Endodermal cell (in vitro differentiated cells): ENCODE data around the gene LDLRAD4. TPM values are rescaled to one million over a fixed set of nuclear protein-coding genes. Genes with fewer than 3 reads are reported as not detected.

Experiments used
- DNase-seq: peaks from one replicate; pipeline ENCODE4 v3.0.0-alpha.2; 2017
- H3K27ac ChIP-seq: 2 replicates; pipeline ENCODE4 v1.5.1; 2013; ENCODE audit warnings: mild to moderate bottlenecking, low read depth, low read length, moderate library complexity
- H3K27me3 ChIP-seq: 2 replicates; pipeline ENCODE4 v1.6.1; 2013; ENCODE audit warnings: mild to moderate bottlenecking, low read length, moderate library complexity; ENCODE audit not compliant: insufficient read depth, control insufficient read depth, poor library complexity, severe bottlenecking
- H3K36me3 ChIP-seq: 2 replicates; pipeline ENCODE4 v1.7.0; 2013; ENCODE audit warnings: mild to moderate bottlenecking, low read length, moderate library complexity; ENCODE audit not compliant: control insufficient read depth, insufficient read depth
- H3K4me1 ChIP-seq: one replicate; pipeline ENCODE4 v1.7.0; 2013; ENCODE audit warnings: low read length; ENCODE audit not compliant: control insufficient read depth, insufficient read depth
- H3K4me3 ChIP-seq: 2 replicates; pipeline ENCODE4 v1.5.1; 2013; ENCODE audit warnings: mild to moderate bottlenecking, low read length, moderate library complexity
- H3K9ac ChIP-seq: 2 replicates; pipeline ENCODE4 v1.6.1; 2013; ENCODE audit warnings: mild to moderate bottlenecking, low read length, moderate library complexity; ENCODE audit not compliant: poor library complexity, severe bottlenecking; ENCODE audit errors: extremely low read depth
- H3K9me3 ChIP-seq: 2 replicates; pipeline ENCODE4 v1.6.1; 2013; ENCODE audit warnings: mild to moderate bottlenecking, low read length, moderate library complexity; ENCODE audit not compliant: control insufficient read depth
- H3K27ac Mint-ChIP-seq: 2 replicates; pipeline ENCODE4 v1.8.0; 2020; ENCODE audit warnings: mixed read lengths
- H3K27me3 Mint-ChIP-seq: 2 replicates; pipeline ENCODE4 v1.8.0; 2021; ENCODE audit warnings: mild to moderate bottlenecking, mixed read lengths; ENCODE audit not compliant: insufficient read depth
- H3K36me3 Mint-ChIP-seq: 2 replicates; pipeline ENCODE4 v1.8.0; 2020; ENCODE audit warnings: low read depth, mixed read lengths
- H3K4me1 Mint-ChIP-seq: 2 replicates; pipeline ENCODE4 v1.8.0; 2020; ENCODE audit warnings: mixed read lengths
- H3K4me3 Mint-ChIP-seq: 2 replicates; pipeline ENCODE4 v1.8.0; 2020; ENCODE audit warnings: mild to moderate bottlenecking, moderate library complexity, mixed read lengths
- H3K9me3 Mint-ChIP-seq: 2 replicates; pipeline ENCODE4 v1.8.0; 2020; ENCODE audit warnings: mild to moderate bottlenecking, mixed read lengths
- WGBS, 2 experiments: methylation state at CpG; one replicate each; pipeline versions ENCODE4 v1.1.5 to v1.1.7; 2013; ENCODE audit warnings: missing lambda C conversion rate in 2 of 2, mixed read lengths in 1 of 2; ENCODE audit not compliant: insufficient coverage in 1 of 2, insufficient read length in 1 of 2; 5-methylcytosine and 5-hydroxymethylcytosine counted together
- total RNA-seq, 2 donors: library from RNA; stranded (reverse); fragmentation: NEBNext Ultra II Directional in 1 of 2; extraction: Animal tissue kit (Norgen Biotek cat#: 25700) in 1 of 2; gene quantifications; 2 replicates in 1 of 2; 3 replicates in 1 of 2; pipeline ENCODE4 v1.2.1, GENCODE V29; 2021
- TF ChIP-seq, protein P1 (sequence below): fragments of 200-600 bp; sonication (generic); conservative IDR thresholded peaks from 2 replicates; pipeline ENCODE4 v1.5.0; 2021; ENCODE audit warnings: antibody characterized with exemption, mild to moderate bottlenecking

The LDLRAD4 gene
- total RNA-seq, 2 donors from 2014 or later, result 14.9 to 15.1 TPM

DNA sequence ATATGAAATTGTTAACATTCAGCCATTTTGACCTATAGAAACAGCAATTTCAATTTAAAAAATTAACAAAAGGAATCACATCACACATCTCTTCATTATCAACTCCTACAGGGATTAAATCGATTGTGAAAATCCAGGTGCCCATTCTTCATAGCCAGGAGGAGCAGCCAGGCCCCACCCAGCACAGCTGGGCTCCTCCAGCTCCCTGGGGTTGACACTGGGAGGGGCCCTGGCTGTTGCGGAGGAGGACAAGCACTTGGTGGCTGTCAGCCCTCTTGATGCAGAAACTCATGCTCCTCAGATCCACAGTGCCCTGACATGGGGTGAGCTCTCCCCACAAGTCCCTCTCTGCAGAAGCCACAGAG is 408.0 kb downstream of the LDLRAD4 start:
- no peaks in the 10 kb centered on the region for H3K36me3 ChIP-seq
- no peaks in the 10 kb centered on the region for H3K27me3 Mint-ChIP-seq
- no peak overlapping the region for H3K27ac ChIP-seq
- no peaks in the 10 kb centered on the region for H3K4me1 ChIP-seq
- H3K4me3 Mint-ChIP-seq, result no peak overlapping the region
- H3K27me3 ChIP-seq, result no peaks in the 10 kb centered on the region
- no peak overlapping the region for H3K4me3 ChIP-seq
- no peak overlapping the region for H3K27ac Mint-ChIP-seq
- H3K9me3 ChIP-seq, result no peaks in the 10 kb centered on the region
- 80 to 90% methylated on average over 2 of the region's 2 CpGs for WGBS, 2 experiments
- peaks cover 12% of the 10 kb centered on the region for H3K4me1 Mint-ChIP-seq
- H3K9ac ChIP-seq, result no peak overlapping the region
- no peak for DNase-seq
- TF ChIP-seq, protein P1, sequence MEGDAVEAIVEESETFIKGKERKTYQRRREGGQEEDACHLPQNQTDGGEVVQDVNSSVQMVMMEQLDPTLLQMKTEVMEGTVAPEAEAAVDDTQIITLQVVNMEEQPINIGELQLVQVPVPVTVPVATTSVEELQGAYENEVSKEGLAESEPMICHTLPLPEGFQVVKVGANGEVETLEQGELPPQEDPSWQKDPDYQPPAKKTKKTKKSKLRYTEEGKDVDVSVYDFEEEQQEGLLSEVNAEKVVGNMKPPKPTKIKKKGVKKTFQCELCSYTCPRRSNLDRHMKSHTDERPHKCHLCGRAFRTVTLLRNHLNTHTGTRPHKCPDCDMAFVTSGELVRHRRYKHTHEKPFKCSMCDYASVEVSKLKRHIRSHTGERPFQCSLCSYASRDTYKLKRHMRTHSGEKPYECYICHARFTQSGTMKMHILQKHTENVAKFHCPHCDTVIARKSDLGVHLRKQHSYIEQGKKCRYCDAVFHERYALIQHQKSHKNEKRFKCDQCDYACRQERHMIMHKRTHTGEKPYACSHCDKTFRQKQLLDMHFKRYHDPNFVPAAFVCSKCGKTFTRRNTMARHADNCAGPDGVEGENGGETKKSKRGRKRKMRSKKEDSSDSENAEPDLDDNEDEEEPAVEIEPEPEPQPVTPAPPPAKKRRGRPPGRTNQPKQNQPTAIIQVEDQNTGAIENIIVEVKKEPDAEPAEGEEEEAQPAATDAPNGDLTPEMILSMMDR, result no peak
- no peaks in the 10 kb centered on the region for H3K9me3 Mint-ChIP-seq
- no peaks in the 10 kb centered on the region for H3K36me3 Mint-ChIP-seq

DNA sequence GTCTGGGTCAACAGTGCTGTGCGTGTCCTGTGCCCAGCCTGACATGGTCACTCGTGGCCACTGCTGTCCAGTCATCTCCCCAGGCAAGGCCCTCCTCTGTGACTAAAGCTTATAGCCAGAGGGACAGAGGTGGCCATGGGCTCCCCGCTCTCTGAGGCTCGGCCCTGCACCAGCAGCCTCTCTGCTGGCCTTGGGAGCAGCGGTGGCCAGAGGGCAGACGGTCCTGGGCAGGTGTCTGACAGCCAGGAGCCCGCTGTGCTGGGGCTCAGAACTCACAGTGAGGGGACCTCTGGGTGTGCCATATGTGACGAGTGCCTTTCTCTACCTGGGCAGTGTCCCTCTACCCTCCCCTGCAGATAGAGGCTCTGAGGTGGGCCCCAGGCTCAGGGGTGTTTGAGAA is 409.1 kb downstream of the LDLRAD4 start:
- peaks cover 2% of the 10 kb centered on the region for H3K27me3 Mint-ChIP-seq
- H3K27ac ChIP-seq, result peak overlapping the region; percentile 87
- no peaks in the 10 kb centered on the region for H3K4me1 ChIP-seq
- TF ChIP-seq, protein P1, result no peak
- H3K4me3 ChIP-seq, result no peak overlapping the region
- no peaks in the 10 kb centered on the region for H3K27me3 ChIP-seq
- H3K4me1 Mint-ChIP-seq, result peaks cover 12% of the 10 kb centered on the region
- H3K9me3 ChIP-seq, result peaks cover 8% of the 10 kb centered on the region
- H3K27ac Mint-ChIP-seq, result no peak overlapping the region
- H3K36me3 Mint-ChIP-seq, result no peaks in the 10 kb centered on the region
- no peak overlapping the region for H3K9ac ChIP-seq
- H3K36me3 ChIP-seq, result no peaks in the 10 kb centered on the region
- H3K9me3 Mint-ChIP-seq, result peaks cover 8% of the 10 kb centered on the region
- WGBS, 2 experiments, result 93 to 94% methylated on average over 4 to 8 of the region's 8 CpGs
- no peak for DNase-seq
- no peak overlapping the region for H3K4me3 Mint-ChIP-seq

DNA sequence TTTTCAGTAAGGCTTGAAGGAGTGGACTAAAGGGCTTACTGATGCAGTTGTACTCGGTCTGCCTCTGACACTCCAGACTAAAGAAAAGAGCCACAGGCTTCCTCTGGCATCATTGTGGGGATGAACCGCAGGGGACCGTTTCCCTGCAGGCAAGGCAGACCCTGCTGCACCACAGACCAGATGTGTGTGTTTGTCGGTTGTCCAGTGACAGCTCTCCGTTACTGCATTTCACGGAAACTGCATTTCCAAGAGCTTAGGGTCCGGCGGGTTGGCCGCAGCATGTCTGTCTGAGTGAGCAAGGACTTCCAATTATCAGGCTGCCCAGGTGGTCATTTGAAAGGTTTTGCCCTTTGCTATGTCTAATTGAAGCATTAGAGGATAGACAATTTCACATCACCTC is 409.7 kb downstream of the LDLRAD4 start:
- Histone ChIP-seq H3K27me3 (no peaks in the 10 kb centered on the region), H3K9me3 (peaks cover 12% of the 10 kb centered on the region), H3K9ac (no peak overlapping the region), H3K36me3 (no peaks in the 10 kb centered on the region), H3K27ac (peak overlapping the region; percentile 87), H3K4me1 (no peaks in the 10 kb centered on the region), H3K4me3 (no peak overlapping the region)
- H3K27ac Mint-ChIP-seq, result no peak overlapping the region
- TF ChIP-seq, protein P1, result no peak
- no peaks in the 10 kb centered on the region for H3K36me3 Mint-ChIP-seq
- H3K4me3 Mint-ChIP-seq, result no peak overlapping the region
- WGBS, 2 experiments, result 75 to 85% methylated on average over 8 to 9 of the region's 9 CpGs
- peaks cover 12% of the 10 kb centered on the region for H3K4me1 Mint-ChIP-seq
- DNase-seq, result no peak
- H3K9me3 Mint-ChIP-seq, result peaks cover 13% of the 10 kb centered on the region
- peaks cover 2% of the 10 kb centered on the region for H3K27me3 Mint-ChIP-seq
